ENCODE results near the gene ACAA1. TPM values are rescaled to one million over a fixed set of nuclear protein-coding genes. Genes with fewer than 3 reads are reported as not detected.

Gene ACAA1
- total and polyA plus RNA-seq, 2 of the 4 experiments (the other 2 are of a cell fraction), result 30.8 to 62.4 TPM

GRCh38 chr3:38115645-38116427, 21.1 kb downstream of the ACAA1 start:
- Histone ChIP-seq H3K4me1 (ENCODE audit: control insufficient read depth, insufficient read depth, low read length) (no peaks in the 10 kb centered on the region), H3K79me1 (ENCODE audit: low read depth in 1 of 2, low read length in 2 of 2) (no peaks in the 10 kb centered on the region), H2AK5ac (ENCODE audit: low read depth, low read length) (no peak overlapping the region), H3K36me3 (ENCODE audit: control insufficient read depth, insufficient read depth, low read length) (peaks cover 2% of the 10 kb centered on the region; the same call in 1 of the 2 replicates), H3K18ac (ENCODE audit: low read depth, low read length) (no peak overlapping the region), H3K14ac (replicated peaks; ENCODE audit: low read depth, low read length) (no peak overlapping the region), H3K9me3 (ENCODE audit: control insufficient read depth, insufficient read depth, low read length) (no peaks in the 10 kb centered on the region), H2BK5ac (ENCODE audit: low read depth, low read length, poor library complexity, severe bottlenecking) (no peak overlapping the region), H3K4ac (ENCODE audit: low read depth, low read length) (no peak overlapping the region), H2AFZ (replicated peaks; ENCODE audit: low read length, poor library complexity) (no peak overlapping the region), H3K27me3 (ENCODE audit: control insufficient read depth, insufficient read depth, low read length) (peaks cover 14% of the 10 kb centered on the region), H4K20me1 (ENCODE audit: insufficient read depth, low read length) (no peaks in the 10 kb centered on the region), H2AK9ac (replicated peaks; ENCODE audit: low read depth, low read length, poor library complexity) (no peak overlapping the region), H2BK15ac (ENCODE audit: low read depth, low read length) (no peak overlapping the region), H2BK20ac (ENCODE audit: low read depth, low read length) (no peak overlapping the region), H3K9me1 (ENCODE audit: insufficient read depth, low read length) (0 out of 2 replicates have a peak, but pooled peaks cover 3% of the 10 kb centered on the region), H3K56ac (ENCODE audit: extremely low read depth, insufficient read depth, low read length) (no peak overlapping the region), H2BK120ac (ENCODE audit: low read depth, low read length) (no peak overlapping the region), H3K4me2 (ENCODE audit: low read depth, low read length) (no peak overlapping the region), H3K23ac (ENCODE audit: low read depth, low read length) (no peak overlapping the region), H3K9ac (ENCODE audit: low read depth, low read length) (no peak overlapping the region), H4K5ac (ENCODE audit: low read depth, low read length) (no peak overlapping the region), H3K4me3 (ENCODE audit: insufficient read depth, low read depth, low read length) (no peak overlapping the region), H4K8ac (ENCODE audit: low read depth in 2 of 2, low read length in 2 of 2) (no peak overlapping the region), H4K91ac (ENCODE audit: insufficient read depth, low read depth, low read length) (no peak overlapping the region), H3K27ac (ENCODE audit: insufficient read depth, low read length) (no peak overlapping the region)
- WGBS, 2 experiments (ENCODE audit: extremely low coverage in 2 of 2, insufficient read length in 1 of 2), result 77% methylated on average over 5 of the region's 9 CpGs; no CpG with 5 or more reads in 1 of the 2 experiments
- TF ChIP-seq MAZ (IDR thresholded peaks at IDR 0.05; ENCODE audit: borderline replicate concordance, low read depth, low read length), result no peak
- no peak for TF ChIP-seq ELK1 (IDR thresholded peaks at IDR 0.05; ENCODE audit: borderline replicate concordance, low read depth, low read length)
- no peak for TF ChIP-seq POLR2A (IDR thresholded peaks at IDR 0.05; ENCODE audit: low read depth, low read length)
- no peak for TF ChIP-seq MAFK (IDR thresholded peaks at IDR 0.05; ENCODE audit: low read depth, low read length)
- TF ChIP-seq CTCF (conservative IDR thresholded peaks at IDR 0.05; ENCODE audit: low read depth, low read length), result no peak
- TF ChIP-seq NFE2L2 (IDR thresholded peaks at IDR 0.05; ENCODE audit: low read depth, low read length), result no peak
- no peak for TF ChIP-seq SMC3 (IDR thresholded peaks at IDR 0.05; ENCODE audit: low read depth, low read length)
- TF ChIP-seq RAD21 (IDR thresholded peaks at IDR 0.05; ENCODE audit: low read length), result no peak
- TF ChIP-seq RFX5 (IDR thresholded peaks at IDR 0.05; ENCODE audit: low read depth, low read length), result no peak
- no peak for TF ChIP-seq USF2 (IDR thresholded peaks at IDR 0.05; ENCODE audit: low read depth, low read length)
- TF ChIP-seq CEBPB (IDR thresholded peaks at IDR 0.05; ENCODE audit: low read depth, low read length), result no peak
- no peak for TF ChIP-seq CHD1 (IDR thresholded peaks at IDR 0.05; ENCODE audit: low read depth, low read length)
- TF ChIP-seq MXI1 (IDR thresholded peaks at IDR 0.05; ENCODE audit: borderline replicate concordance, low read depth, low read length), result no peak
- no peak for TF ChIP-seq FOS (IDR thresholded peaks at IDR 0.05; ENCODE audit: low read depth, low read length)
- no peak for TF ChIP-seq RCOR1 (IDR thresholded peaks at IDR 0.05; ENCODE audit: insufficient replicate concordance, low read length)
- TF ChIP-seq BHLHE40 (IDR thresholded peaks at IDR 0.05; ENCODE audit: low read depth, low read length), result no peak
- DNase-seq (no peak), ATAC-seq (ENCODE audit: low read depth) (no peak)
- no TSS peak for BruUV-seq (replicated peaks)
- POLR2A ChIA-PET (ENCODE audit: unreplicated experiment), result no interaction called here
- intact Hi-C loops (cut with micrococcal nuclease) (no loop called here), in situ Hi-C loops (cut with MboI; ENCODE audit: low sequenced_read_pairs) (no loop called here), dilution Hi-C loops (cut with HindIII; ENCODE audit: low sequenced_read_pairs, unreplicated experiment) (no loop called here)
- CTCF ChIA-PET, result no interaction called here
